Suprapubic skin (tissue), 4 donors: ENCODE measurements around the gene SLC18B1.

Experiments used
- CTCF ChIP-seq, 2 donors: fragments of 200-600 bp in 1 of 2; fragments of 450-650 bp in 1 of 2; sonication (generic) in 1 of 2; IDR thresholded peaks; one replicate each; pipeline ENCODE4 v1.5.1; 2016 to 2019; ENCODE audit warnings: antibody characterized with exemption in 2 of 2, mild to moderate bottlenecking in 1 of 2, moderate library complexity in 1 of 2
- POLR2A ChIP-seq, 2 donors: fragments of 450-650 bp; IDR thresholded peaks; one replicate each; pipeline ENCODE4 v1.6.1; 2017; ENCODE audit warnings: antibody characterized with exemption in 2 of 2, mild to moderate bottlenecking in 2 of 2, moderate library complexity in 2 of 2
- POLR2AphosphoS5 ChIP-seq, 3 donors: sonication (generic); formaldehyde crosslinking; IDR thresholded peaks; one replicate each; pipeline ENCODE4 v1.6.1; 2017; ENCODE audit warnings: antibody characterized with exemption in 3 of 3

GRCh38 chr6:132731086-132731485 is 67.4 kb downstream of the SLC18B1 start:
- TF ChIP-seq CTCF (IDR thresholded peaks at IDR 0.05) = no peak
- TF ChIP-seq POLR2A (IDR thresholded peaks at IDR 0.05) = no peak
- no peak for TF ChIP-seq POLR2AphosphoS5 (IDR thresholded peaks at IDR 0.05)
